ENCODE measurements around the gene PRLH.

- TF ChIP-seq CTCF (IDR thresholded peaks at IDR 0.05; ENCODE audit: low read depth, low read length) (no peak), POLR2A (IDR thresholded peaks at IDR 0.05; ENCODE audit: extremely low read depth, insufficient read length) (no peak)
Measured at GRCh38 chr2:237547841-237548416, 18.4 kb upstream of the PRLH start.

Measured in NB4 (cell line).